ENCODE data around the gene CTSS.
"Not testable (repeated sequence)": the region's sequence is repeated elsewhere in the genome, so short reads cannot be mapped to it uniquely, and the experiment has no call there.

The CTSS gene

DNA sequence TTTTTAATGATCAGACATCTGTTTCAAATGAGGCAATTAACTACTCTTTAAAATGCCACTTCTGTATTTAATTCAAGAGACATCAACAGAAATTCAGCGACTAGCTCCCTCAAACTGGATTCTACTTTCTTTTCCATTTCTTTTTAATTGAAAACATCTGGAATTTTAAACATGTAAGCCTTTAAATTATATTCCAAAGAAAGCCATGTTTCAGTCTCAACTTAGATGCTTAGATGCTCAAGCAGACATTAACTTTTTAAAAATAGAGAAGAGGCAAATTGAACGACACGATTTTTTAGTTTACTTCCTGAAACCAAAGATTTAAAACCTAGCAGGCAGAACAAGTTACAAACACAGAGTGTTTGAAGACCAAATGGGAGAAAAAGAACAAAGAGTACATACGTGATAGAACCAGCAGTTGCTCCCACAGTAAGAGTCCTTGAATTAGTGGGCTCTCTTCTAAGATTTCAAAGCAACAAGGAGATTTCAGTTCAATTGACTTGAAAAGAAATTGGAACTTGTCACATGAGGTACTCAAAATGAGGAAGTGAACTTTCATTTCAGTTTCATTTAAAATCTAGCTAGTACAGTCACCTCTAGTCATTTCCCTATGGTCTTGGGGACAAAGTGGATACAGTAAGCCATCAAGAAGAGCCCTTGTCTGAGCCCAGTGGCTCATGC, at the start of gene CTSS:
TSS of gene CTSS (minus strand) at position 483 of the 681 bp plus-strand sequence. CDS start 1,015 bp downstream, outside the sequence.
- no peak for DNase-seq

DNA sequence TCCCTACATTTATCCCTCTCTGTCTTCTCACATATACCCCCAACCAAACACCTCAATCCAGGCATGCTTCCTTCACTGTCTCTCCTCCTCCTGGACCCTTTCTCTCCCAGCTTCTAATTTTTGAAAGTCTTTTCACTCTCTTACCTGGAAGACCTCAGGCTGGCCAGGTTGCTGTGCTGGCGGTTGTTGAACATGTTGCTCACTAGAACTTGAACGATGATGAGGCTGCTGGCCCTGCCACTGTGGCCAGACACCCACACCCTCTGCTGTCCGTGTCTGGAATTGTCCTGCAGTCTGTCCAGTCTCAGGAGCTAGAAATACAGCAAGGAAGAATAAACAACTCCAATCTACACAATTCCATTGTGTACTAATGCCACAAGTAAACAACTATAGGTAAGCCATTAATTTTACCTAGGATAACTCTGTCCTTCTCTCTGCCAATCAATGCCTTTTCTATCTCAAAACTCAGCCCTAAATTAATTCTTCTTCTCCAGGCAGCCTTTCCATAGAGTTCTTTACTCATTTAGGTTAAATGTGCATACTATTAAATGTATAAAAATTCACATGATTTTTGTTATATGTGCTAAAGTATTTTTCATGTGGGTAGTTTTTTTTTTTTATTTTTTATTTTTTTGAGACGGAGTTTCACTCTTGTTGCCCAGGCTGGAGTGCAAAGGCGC, 47.6 kb upstream of the CTSS start:
- peak; percentile 36 for DNase-seq

DNA sequence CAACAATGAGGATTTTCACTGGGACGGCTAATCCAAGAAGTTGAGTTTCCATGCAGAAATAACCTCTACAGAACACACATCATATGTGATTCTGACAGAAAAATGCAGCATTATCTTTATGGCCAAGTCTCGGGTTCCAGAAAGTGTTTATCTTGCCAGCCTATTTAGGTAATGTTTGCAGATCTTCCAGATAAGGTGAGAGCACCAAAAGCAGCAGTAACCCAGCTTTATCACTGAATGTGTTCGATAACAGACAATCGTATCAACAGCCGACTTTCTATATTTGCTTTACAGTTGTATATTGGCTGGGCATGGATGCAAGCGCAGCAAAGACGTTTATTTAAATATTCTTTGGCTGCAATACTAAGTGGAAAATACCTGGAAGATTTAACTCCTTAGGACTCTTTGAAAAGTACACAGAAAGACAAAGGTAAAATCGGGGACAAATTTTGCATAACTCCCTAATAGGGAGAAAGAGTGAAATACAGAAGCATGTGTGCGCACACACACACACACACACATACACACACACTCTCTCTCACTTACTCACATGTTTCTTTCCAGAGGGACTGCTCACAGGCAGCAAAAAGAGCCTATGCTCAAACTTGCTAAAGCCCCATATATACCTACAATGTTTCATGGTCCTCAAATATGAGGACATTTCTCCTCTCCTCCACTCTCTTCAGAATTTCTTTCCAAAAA, 45.5 kb upstream of the CTSS start:
- DNase-seq, result no peak

DNA sequence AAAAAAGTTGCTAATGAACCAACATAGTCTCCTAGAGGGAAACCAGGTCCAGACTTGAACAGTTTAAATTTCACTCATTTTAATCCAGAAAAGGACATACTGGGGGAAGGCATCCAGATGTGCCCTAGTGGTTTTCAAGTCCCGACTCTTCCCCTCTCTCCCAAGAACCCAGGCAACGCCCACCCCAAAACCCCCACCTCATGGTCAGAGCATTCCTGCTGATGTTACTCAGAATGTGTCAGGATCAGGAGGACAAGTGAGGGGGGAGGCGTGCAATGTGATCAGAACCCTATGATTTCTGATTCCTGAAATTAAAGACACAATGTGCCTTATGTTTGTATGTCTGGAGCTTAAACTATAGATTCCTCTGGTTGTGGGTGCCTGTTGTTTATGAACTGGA, 44.1 kb upstream of the CTSS start:
- no peak for DNase-seq

DNA sequence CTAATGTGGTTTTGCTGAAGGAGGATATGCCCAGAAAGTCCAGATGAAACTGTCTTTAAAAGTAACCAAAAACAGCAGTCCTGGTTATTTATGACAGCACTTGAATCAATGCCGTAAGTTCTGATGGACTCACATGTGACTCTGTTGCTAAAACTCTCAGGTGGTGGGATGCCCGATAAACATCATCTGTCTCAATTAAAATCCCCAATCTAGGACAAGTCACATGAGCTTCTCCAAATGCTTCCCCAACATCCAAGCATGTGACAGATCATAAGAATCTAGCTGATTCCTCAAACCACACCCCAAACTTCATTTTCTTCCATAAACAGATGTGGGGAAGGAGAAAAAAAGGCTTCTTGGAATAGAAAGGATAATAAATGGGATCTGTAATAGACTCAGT, 43.3 kb upstream of the CTSS start:
- DNase-seq, result no peak

DNA sequence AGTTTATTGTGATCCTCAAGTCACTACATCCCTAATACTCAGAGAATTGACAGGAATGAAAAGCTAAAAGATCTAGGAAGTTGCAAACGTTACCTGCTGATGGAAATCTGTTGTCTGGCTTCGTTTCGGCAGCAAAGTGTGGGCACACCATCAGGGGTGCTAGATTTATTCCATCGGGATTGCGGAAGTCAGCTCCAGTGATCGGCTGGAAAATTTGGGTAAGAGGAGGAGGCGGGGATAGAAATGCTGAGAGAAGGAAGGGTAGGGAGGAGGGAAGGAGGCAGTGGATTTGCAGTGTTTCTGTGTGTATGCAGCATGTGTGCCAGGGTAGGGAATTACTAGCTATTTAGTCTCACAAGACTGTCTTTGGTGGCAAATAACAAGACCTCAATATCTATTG, 42.5 kb upstream of the CTSS start, which contains the start of gene CTSK:
TSS of gene CTSK (minus strand) at position 140 of the 400 bp plus-strand sequence. CDS start 1,455 bp downstream, outside the sequence.
- DNase-seq, result no peak

DNA sequence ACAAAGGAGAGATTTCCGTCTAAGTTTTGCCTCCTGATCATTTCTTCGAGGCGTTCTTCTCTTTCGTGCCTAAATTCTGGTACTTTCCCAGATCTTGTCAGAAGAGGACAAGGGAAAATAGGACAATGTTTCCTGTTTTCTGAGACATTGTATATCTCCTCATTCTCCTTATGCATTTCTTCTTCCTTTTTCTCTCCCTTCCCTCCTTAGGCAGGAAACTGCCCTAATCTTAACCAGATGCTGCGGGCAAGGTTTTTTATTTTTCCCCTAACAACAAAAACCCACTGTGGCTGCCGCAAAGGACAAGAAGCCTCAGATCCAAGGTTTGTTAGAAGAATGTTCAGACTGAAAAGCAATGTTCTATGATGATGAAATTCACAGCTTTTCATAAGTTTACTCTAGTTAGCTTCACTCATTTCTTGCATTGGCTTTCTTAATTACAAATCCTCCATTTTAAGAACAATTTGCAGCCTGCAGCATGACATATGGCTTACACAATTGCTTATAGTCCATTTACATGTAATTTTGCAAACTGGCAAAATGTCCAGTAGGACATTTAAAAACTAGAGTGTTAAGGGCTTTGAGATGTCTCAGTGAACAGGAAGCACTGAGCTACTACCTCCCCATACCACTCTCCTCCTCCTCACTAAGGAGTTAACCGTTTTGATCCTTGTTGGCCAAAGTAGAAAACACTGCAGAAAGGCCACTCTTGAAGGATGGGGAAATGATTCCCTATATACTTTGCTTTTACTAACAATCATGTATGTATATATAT, 41.9 kb upstream of the CTSS start:
- no peak for DNase-seq

DNA sequence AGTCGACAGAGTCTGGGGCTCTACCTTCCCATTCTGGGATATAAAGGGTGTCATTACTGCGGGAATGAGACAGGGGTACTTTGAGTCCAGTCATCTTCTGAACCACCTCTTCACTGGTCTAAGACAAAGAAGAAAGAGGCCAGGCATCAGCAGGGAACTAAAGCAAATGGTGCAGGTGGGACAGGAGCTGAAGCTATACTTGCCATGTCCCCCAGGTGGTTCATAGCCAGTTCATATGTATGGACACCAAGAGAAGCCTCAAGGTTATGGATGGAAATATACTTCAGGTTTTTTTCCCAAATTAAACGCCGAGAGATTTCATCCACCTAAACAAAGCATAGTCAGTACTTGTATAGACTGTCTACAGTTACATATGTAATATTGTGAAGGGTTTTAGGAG, 40.3 kb upstream of the CTSS start:
- no peak for DNase-seq

DNA sequence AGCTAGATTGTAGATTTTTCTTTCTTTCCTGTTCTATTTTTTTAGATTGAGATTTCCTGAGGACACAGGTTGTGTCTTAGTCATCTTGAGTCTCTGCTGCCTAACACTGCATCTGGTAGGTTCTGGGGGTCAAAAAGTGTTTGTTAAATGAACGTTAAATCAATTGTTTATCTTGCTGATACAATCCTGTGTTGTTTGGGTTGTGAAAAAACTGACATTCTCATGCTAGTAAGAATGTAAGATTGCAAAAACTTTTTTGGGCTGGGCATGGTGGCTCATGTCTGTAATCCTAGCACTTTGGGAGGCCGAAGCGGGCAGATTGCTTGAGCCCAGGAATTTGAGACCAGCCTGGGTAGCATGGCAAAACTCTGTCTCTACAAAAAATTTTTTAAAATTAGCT, 39.1 kb upstream of the CTSS start:
- no peak for DNase-seq

DNA sequence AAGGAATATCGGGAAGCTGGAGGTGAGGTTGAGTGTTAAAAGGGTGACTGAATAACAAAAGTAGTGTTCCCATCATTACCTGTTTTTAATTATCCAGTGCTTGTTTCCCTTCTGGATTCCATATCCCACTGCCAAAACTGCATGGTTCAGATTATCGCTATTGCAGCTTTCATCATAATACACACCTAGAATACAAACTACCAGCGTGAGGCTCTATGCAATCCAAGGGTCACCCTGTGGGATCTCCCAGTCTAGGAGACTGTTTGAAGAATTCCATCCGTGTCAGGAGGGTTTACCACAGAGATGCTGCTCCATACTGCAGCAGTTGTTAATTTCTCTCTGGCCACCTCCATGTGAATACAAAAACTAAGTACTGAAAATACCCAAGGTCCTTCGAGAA, 33.5 kb upstream of the CTSS start:
- DNase-seq, result no peak

DNA sequence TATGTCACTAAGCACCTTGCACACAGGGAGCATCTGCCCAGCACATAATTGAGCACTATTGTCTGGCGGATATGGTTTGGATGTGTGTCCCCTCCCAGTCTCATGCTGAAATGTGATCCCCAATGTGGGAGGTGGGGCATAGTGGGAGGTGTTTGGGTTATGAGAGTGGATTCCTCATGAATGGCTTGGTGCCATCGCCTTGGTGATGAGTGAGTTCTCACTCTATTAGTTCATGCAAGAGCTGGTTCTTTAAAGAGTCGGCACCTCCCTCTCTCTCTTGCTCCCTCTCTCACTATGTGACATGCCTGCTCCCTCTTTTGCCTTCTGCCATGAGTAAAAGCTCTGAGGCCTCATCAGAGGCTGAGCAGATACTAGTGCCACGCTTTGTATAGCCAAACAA, 32.9 kb upstream of the CTSS start:
- DNase-seq, result peak; percentile 37

DNA sequence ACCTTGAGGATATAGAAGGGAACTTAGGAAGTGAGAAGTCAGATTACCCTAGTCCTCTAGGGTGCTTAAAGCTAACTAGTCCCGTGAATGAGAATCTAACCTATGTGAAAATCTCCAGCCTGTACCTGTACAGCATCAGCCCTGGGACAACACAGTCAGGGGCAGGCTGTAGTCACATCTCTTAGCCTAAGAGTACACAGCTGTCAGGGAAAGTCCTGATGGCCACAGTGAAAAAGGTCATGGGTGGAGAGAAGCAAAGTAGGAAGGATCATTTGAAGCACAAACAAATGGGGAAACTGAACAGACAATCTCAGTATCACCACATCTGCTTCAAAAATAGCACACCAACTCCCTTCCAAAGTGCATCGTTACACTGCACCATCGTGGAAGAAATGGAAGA, 30.8 kb upstream of the CTSS start:
- no peak for DNase-seq

DNA sequence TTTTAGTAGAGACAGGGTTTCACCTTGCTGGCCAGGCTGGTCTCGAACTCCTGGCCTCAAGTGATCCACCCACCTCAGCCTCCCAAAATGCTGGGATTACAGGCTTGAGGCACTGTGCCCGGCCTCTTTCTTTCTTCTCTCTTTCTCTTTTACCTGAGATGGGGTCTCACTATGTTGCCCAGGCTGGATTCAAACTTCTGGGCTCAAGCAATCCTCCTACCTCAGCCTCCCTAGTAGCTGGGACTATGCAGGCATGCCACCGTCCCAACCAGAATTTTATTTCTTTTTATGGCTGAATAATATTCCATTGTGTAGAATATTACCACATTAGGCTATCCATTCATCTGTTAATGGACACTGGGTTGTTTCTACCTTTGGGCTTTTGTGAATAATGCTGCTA, 28.2 kb upstream of the CTSS start:
- DNase-seq, result not testable (repeated sequence)

DNA sequence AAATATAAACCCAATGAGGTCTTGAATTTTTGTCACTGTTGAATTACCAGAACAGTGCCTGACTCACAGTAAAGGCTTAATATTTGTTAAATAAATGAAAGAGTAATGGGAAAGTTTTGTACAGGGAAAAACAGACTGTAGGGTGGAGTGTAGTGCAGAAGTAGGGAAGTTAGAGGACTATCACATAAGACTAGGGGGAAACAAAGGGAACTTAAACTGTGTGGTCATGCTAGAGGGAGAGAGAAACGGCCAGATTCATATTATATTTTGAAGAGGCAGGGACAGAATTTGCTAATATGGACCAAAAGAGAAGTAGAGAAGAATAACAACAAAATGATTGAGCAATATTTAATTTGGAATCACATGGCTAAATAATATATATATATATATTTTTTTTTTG, 27.6 kb upstream of the CTSS start:
- DNase-seq, result no peak

DNA sequence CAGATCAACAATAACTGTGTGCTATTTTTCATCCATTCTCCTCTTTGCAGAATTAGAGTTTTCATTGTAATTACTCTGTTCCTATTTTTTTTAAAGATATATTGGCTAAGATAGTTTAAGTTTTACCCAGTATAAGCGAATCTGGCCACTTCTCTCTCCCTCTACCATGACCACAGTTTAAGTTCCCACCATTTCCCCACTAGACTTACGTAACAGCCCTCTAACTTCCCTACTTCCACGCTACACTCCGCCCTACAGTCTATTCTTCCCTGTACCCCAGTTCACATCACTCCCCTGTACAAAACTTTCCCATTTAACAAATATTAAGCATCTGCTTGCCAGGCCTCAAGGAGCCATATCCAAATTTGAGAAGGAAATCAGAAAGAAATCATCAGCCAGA, 26.0 kb upstream of the CTSS start:
- no peak for DNase-seq

DNA sequence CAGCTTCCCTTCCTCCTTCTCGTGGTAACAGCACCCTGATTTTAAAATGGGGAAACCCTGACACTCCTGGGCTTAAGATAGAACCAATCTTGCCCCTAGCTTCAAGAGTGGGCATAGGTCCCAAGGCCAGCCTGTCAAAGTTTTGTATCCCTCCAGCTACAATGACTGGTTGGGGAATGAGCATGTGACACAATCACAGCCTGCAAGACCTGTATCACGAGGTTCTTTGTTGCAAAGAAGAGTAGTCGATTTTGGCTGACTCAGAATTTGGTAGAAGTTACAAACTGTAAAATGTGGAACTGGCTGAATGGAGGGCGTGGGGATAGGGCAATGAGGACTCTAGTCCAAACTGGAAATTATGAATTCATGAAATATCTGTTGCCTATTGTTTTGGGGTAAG, 23.8 kb upstream of the CTSS start:
- no peak for DNase-seq

DNA sequence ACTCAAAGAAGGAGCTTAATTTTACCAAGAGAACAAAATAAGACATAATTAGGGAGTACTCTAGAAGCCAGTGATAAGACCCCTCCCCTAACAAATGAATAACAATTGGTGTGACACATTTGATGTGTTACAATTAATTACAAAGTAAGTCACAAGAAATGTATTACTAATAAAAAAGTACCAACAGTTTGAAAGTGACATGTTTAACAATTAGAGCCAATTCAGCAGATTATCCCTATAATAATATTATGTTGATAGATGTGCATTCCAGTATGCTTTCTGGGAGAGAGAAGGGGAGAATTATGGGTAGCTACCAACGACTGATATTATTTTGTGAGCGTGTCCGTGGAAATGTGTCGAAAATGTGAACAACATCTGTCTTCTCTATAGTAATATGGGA, 23.4 kb upstream of the CTSS start:
- no peak for DNase-seq

DNA sequence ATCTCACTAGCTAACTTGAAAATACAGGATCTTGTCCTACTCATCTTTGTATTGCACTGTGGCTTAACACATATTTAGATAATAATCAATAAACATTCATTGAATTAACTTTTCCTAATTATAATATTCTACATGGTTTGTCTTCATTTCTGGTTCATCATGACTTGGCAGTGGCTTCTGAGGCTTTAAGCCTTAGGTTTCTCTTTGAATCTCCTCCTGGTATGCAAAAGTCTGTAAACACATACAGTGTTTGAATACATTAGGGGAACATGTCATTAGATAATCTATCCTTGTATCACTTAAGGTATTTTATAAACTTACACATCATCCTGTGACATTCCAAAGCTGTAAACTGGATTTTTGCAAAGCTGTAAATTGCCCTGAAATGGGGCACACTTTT, 21.9 kb upstream of the CTSS start:
- DNase-seq, result no peak

DNA sequence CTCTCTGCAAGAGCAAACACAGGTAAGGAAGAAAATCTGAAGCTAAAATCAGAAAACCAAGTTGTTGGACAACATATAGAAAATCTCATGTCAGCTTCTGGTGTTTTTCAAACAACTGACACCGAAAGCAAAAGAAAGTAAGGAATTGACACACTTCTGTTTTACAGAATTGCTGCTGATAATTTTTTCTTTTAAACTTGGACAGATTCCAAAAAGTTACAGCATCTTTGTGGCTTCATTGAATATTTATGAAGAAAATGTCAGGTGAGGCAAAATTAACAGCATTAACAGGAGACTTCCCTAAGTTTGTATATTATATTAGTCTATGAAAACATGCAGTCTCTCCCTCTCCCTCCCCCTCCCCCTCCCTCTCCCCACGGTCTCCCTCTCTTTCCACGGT, 14.9 kb upstream of the CTSS start:
- DNase-seq, result no peak

DNA sequence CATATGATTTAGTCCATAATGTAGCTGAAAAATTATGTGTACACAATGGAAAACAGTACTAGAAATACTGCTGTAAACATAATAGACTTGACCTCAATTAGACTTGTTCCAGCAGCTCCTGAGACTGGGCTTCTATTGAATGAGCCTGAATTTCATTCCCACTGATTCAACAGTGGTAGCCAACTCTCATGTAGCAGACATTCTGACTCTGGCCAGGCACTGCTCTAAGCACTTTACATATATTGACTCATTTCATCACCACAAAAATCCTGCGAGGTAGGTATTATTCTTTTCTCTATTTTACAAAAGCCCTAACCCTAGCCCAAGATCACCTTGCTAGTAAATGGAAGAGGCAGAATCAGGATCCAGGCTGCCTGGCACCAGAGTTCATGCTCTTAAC, 12.8 kb upstream of the CTSS start:
- no peak for DNase-seq

DNA sequence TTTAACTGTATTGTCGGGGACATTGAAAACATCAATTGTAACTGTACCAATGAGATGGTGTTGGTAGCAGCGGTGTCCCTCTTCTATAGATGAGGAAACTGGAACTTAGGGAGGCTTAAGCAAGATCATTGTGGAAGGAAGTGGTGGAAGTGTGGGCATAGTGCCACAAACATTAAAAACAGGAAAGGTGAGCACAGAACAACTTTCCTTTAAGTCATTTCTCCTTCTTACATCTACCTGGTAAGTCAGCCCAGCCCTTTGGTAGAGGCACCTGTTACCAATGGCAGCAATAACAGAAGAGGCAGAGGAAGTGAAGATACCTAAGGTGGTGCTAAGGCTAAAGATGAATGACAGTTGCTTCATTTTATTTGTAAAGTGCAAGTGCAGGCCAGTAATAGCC, 12.0 kb upstream of the CTSS start:
- no peak for DNase-seq

DNA sequence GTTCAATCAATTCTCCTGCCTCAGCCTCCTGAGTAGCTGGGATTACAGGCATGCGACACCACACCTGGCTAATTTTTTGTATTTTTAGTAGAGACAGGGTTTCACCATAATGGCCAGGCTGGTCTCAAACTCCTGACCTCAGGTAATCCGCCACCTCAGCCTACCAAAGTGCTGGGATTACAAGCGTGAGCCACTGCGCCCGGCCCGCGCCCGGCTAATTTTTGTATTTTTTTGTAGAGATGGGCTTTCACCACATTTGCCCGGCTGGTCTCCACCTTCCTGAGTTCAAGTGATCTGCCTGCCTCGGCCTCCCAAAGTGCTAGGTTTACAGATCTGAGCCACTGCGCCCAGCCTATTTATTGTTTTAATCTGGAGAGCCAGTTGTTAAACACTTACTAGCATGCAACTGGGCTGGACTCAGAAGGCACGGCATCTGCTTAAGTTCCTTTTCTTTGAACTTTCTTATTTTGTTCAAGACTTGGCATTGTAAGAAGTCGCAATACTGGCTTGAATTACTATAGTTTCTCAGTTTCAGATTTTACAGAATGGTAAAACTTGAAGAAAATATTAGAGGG, 10.4 kb upstream of the CTSS start:
- DNase-seq, result not testable (repeated sequence)

DNA sequence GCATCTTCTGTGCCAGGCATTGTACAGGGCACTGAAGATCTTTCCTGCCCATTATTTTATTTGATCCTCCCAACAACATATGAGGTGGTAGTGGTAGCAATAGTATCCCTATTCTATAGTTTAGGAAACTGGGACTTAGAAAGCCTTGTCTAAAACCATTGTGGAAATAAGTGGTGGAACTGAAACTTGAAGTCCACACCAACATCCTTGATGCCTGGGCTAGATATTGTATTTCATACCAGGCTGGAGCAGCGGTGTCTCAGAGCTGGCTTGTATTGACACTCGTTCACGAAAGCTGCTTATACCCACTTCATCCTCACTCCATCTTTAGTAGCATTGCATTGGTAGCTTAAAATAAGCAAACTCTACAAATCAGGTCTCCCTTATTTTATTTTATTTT, 9.7 kb upstream of the CTSS start:
- DNase-seq, result no peak
